Measurements from ENCODE around the gene VAMP7.

DNA sequence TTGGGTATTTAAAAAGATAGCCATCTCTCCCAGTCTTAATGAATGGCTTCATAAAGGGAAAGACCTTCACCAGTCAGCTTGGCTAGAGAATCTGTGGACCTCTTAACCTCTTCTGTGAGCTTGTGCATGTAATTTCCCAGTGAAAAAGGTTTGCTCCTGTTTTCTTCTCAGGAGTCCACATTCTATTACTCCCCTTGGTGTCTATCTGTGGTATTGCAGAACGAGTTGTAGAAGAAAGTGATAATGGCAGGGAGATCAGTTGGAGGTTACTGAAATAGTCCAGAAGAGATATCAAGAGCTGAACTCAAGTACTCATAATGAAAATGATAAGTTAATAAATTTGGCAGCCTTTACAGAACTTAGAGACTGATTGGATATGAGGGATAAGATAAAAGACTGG, 16.5 kb upstream of the VAMP7 start:
- no peak for TF ChIP-seq POLR2A (IDR thresholded peaks at IDR 0.05)
- TF ChIP-seq, protein P1, sequence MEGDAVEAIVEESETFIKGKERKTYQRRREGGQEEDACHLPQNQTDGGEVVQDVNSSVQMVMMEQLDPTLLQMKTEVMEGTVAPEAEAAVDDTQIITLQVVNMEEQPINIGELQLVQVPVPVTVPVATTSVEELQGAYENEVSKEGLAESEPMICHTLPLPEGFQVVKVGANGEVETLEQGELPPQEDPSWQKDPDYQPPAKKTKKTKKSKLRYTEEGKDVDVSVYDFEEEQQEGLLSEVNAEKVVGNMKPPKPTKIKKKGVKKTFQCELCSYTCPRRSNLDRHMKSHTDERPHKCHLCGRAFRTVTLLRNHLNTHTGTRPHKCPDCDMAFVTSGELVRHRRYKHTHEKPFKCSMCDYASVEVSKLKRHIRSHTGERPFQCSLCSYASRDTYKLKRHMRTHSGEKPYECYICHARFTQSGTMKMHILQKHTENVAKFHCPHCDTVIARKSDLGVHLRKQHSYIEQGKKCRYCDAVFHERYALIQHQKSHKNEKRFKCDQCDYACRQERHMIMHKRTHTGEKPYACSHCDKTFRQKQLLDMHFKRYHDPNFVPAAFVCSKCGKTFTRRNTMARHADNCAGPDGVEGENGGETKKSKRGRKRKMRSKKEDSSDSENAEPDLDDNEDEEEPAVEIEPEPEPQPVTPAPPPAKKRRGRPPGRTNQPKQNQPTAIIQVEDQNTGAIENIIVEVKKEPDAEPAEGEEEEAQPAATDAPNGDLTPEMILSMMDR (IDR thresholded peaks at IDR 0.05) = no peak
